GM12891 (cell line): Measurements from ENCODE around the gene PTN.

Source experiments
- PAX5 ChIP-seq: IDR thresholded peaks from 2 replicates; pipeline ENCODE4 v1.6.1; 2011; ENCODE audit warnings: low read length, moderate library complexity, mild to moderate bottlenecking; ENCODE audit not compliant: insufficient read depth, severe bottlenecking
- POLR2A ChIP-seq: IDR thresholded peaks from 2 replicates; pipeline ENCODE4 v1.6.1; 2011; ENCODE audit warnings: low read depth, low read length, control low read depth
- POLR2AphosphoS5 ChIP-seq: IDR thresholded peaks from 2 replicates; pipeline ENCODE4 v1.6.1; 2011; ENCODE audit warnings: low read depth, low read length, control low read depth
- POU2F2 ChIP-seq: IDR thresholded peaks from 2 replicates; pipeline ENCODE4 v1.6.1; 2011; ENCODE audit warnings: low read depth, mild to moderate bottlenecking, control low read depth, low read length, moderate library complexity
- SPI1 ChIP-seq: IDR thresholded peaks from 2 replicates; pipeline ENCODE4 v1.6.1; 2011; ENCODE audit warnings: low read depth, low read length, control low read depth
- TAF1 ChIP-seq: IDR thresholded peaks from 2 replicates; pipeline ENCODE4 v1.6.1; 2011; ENCODE audit warnings: low read depth, low read length, control low read depth

- TF ChIP-seq POLR2A (no peak), POLR2AphosphoS5 (no peak), POU2F2 (no peak), TAF1 (no peak), PAX5 (no peak), SPI1 (no peak)
Measured at GRCh38 chr7:137316648-137317353, 26.7 kb downstream of the PTN start.
